GM12801 (cell line): ENCODE data around the gene EZR.

Experiments
- CTCF ChIP-seq: IDR thresholded peaks from one replicate; pipeline ENCODE4 v1.5.1; 2011; ENCODE audit warnings: control low read depth; ENCODE audit not compliant: insufficient read length; ENCODE audit errors: extremely low read depth

EZR gene

GRCh38 chr6:158759966-158760617 lies 59.1 kb downstream of the EZR start:
- no peak for TF ChIP-seq CTCF

GRCh38 chr6:158758941-158759479 lies 60.2 kb downstream of the EZR start:
- no peak for TF ChIP-seq CTCF

- TF ChIP-seq CTCF, result no peak
Observed at GRCh38 chr6:158758451-158758860, 60.7 kb downstream of the EZR start.

GRCh38 chr6:158757753-158758090 lies 61.4 kb downstream of the EZR start:
- TF ChIP-seq CTCF, result no peak

- TF ChIP-seq CTCF, result no peak
Observed at GRCh38 chr6:158756977-158757752, 62.0 kb downstream of the EZR start.

GRCh38 chr6:158756126-158756525 lies 63.0 kb downstream of the EZR start:
- TF ChIP-seq CTCF, result no peak

- no peak for TF ChIP-seq CTCF
Observed at GRCh38 chr6:158755636-158756035, 63.5 kb downstream of the EZR start.
